Tibial nerve (tissue), 3 donors: ENCODE data around the gene RAB1A.

Experiments used
- CTCF ChIP-seq, 5 experiments: fragments of 200-600 bp in 3 of 5; fragments of 450-650 bp in 2 of 5; sonication (generic) in 3 of 5; IDR thresholded peaks; one replicate each; pipeline ENCODE4 v1.5.1; 2016 to 2019; ENCODE audit warnings: antibody characterized with exemption in 5 of 5, mild to moderate bottlenecking in 3 of 5, moderate library complexity in 2 of 5
- POLR2A ChIP-seq, 2 donors: fragments of 450-650 bp; IDR thresholded peaks; one replicate each; pipeline ENCODE4 v1.6.1; 2017; ENCODE audit warnings: antibody characterized with exemption in 2 of 2, mild to moderate bottlenecking in 2 of 2, moderate library complexity in 2 of 2

- TF ChIP-seq CTCF (IDR thresholded peaks at IDR 0.05) (no peak), POLR2A (IDR thresholded peaks at IDR 0.05) (no peak)
Observed at GRCh38 chr2:65159261-65159660, 29.4 kb upstream of the RAB1A start.
